Mesothelial cell of epicardium (in vitro differentiated cells): ENCODE measurements around the gene FAM98B. TPM values are rescaled to one million over a fixed set of nuclear protein-coding genes. Genes with fewer than 3 reads are reported as not detected.

Source experiments
- DNase-seq, 2 experiments: peaks; one replicate each; pipeline ENCODE4 v3.0.0; 2021; ENCODE audit warnings: low spot score in 2 of 2; ENCODE audit not compliant: unreplicated experiment in 2 of 2
- H3K27ac Mint-ChIP-seq: 2 replicates; pipeline ENCODE4 v1.8.0; 2021; ENCODE audit warnings: mixed read lengths
- H3K27me3 Mint-ChIP-seq: 2 replicates; pipeline ENCODE4 v1.8.0; 2021; ENCODE audit warnings: low read depth, mixed read lengths
- H3K36me3 Mint-ChIP-seq: 2 replicates; pipeline ENCODE4 v1.8.0; 2021; ENCODE audit warnings: mixed read lengths
- H3K4me1 Mint-ChIP-seq: 2 replicates; pipeline ENCODE4 v1.8.0; 2021; ENCODE audit warnings: mixed read lengths
- H3K4me3 Mint-ChIP-seq: 2 replicates; pipeline ENCODE4 v1.8.0; 2021; ENCODE audit warnings: mild to moderate bottlenecking, moderate library complexity, mixed read lengths
- H3K9me3 Mint-ChIP-seq: 2 replicates; pipeline ENCODE4 v1.8.0; 2021; ENCODE audit warnings: mixed read lengths
- CTCF ChIP-seq: fragments of 200-600 bp; sonication (generic); IDR thresholded peaks from one replicate; pipeline ENCODE4 v1.5.0; 2021; ENCODE audit warnings: antibody characterized with exemption; ENCODE audit not compliant: unreplicated experiment
- total RNA-seq: library from RNA; stranded (reverse); gene quantifications from 3 replicates; pipeline ENCODE4 v1.2.1, GENCODE V29; 2021

Gene FAM98B
- total RNA-seq, 1 donor from 2014 or later: 31.6 TPM

- Mint-ChIP-seq H3K4me1 (no peaks in the 10 kb centered on the region), H3K9me3 (no peaks in the 10 kb centered on the region), H3K27me3 (no peaks in the 10 kb centered on the region), H3K4me3 (no peak overlapping the region), H3K27ac (no peak overlapping the region), H3K36me3 (peaks cover 4% of the 10 kb centered on the region)
- no peak for DNase-seq
- TF ChIP-seq CTCF: no peak
These were observed 45.7 kb downstream of the FAM98B start for GRCh38 chr15:38499651-38500050.

DNA sequence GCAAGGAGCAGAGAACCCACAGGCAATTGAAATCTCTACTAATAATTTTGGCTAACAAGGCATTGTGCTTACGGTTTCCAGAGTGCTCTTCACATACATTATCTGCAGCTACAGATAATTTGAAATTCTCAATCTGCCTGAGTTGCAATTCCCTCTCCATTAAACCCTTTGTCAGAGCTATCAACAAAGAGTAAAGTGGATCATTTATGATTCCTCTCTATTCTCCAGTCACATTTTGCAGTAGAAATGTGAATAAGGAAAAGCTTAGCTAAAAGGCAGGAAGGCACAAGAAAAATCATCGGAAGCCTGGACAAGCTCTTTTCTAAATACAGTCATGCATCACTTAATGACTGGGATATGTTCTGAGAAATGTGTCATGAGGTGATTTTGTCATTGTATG, 49.6 kb downstream of the FAM98B start:
- peaks cover 4% of the 10 kb centered on the region for H3K36me3 Mint-ChIP-seq
- no peak for TF ChIP-seq CTCF
- no peak overlapping the region for H3K27ac Mint-ChIP-seq

DNA sequence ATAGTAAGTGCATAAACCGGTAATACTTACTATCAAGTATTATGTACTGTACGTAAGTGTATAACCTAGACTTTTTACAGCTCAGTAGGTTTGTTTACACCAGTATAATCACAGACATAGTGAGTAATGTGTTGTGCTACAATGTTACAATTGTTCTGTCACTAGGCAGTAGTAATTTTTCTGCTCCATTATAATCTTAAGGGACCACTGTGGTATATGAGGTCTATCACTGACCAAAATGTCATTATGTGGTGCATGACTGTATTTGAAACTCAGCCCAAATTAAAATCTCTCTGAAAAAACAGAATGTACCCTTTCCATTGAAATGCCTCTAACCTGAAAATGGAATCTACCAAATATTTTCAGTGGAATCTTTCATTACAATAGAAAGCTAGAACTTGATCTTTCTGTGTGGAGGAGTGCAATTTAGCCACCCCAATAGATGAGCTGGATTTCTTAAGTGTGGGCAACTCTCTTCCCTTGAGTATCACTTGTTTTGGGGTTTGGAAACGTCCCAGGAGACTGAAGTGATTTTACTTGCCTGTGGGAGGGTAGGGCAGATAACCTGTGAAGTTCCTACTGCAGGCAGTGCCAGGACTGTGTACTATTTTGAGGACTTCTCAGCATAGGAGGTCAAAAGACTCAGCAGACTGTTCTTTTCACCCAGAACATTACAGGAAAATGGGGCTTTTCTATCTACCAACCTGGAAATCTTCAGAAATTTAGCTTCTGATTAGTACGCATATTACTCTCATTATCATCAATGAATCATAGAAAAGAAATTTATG, 50.9 kb downstream of the FAM98B start:
- Mint-ChIP-seq H3K4me1 (no peaks in the 10 kb centered on the region), H3K36me3 (peaks cover 2% of the 10 kb centered on the region), H3K27ac (no peak overlapping the region), H3K27me3 (no peaks in the 10 kb centered on the region), H3K9me3 (no peaks in the 10 kb centered on the region), H3K4me3 (no peak overlapping the region)
- DNase-seq: no peak
- TF ChIP-seq CTCF: no peak

More for the DNA sequence above, 49.6 kb downstream of the FAM98B start:
- Mint-ChIP-seq H3K9me3 (no peaks in the 10 kb centered on the region), H3K27me3 (no peaks in the 10 kb centered on the region), H3K4me3 (no peak overlapping the region), H3K4me1 (no peaks in the 10 kb centered on the region)
- no peak for DNase-seq

DNA sequence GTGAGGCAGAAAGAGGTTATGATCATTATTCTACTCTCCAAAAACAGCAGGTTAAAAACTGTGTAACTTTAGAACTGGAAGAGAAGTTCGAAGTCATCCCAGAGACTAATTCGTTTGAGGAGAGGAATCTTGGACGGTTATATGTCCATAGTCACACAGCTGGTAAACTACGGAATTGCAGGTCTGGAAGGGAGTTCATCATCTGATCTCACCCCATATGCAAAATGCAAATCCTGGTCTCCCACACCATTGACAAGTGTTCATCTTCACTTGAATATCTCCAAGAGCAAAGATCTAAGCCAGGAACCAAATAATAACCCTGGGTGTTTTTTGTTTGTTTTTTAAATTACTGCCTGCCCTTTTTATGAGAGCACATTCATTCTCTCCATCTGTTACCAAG, 53.1 kb downstream of the FAM98B start:
- Mint-ChIP-seq H3K4me1 (no peaks in the 10 kb centered on the region), H3K27ac (no peak overlapping the region), H3K9me3 (no peaks in the 10 kb centered on the region), H3K36me3 (no peaks in the 10 kb centered on the region), H3K4me3 (no peak overlapping the region), H3K27me3 (no peaks in the 10 kb centered on the region)
- DNase-seq: no peak
- no peak for TF ChIP-seq CTCF

- no peak overlapping the region for H3K4me3 Mint-ChIP-seq
- TF ChIP-seq CTCF: no peak
- no peaks in the 10 kb centered on the region for H3K36me3 Mint-ChIP-seq
- H3K27me3 Mint-ChIP-seq: no peaks in the 10 kb centered on the region
- H3K4me1 Mint-ChIP-seq: no peaks in the 10 kb centered on the region
- DNase-seq: no peak
- no peak overlapping the region for H3K27ac Mint-ChIP-seq
- no peaks in the 10 kb centered on the region for H3K9me3 Mint-ChIP-seq
These were observed 53.6 kb downstream of the FAM98B start for GRCh38 chr15:38507570-38507969.
